Smooth muscle cell of trachea (primary cell): ENCODE data around the gene DDX19B. TPM values are rescaled to one million over a fixed set of nuclear protein-coding genes. Genes with fewer than 3 reads are reported as not detected.

Experiments used
- total RNA-seq: library from RNA; depleted of rRNA; stranded (reverse); fragments of >200 nt; gene quantifications from 2 replicates; pipeline ENCODE4 v1.2.1, GENCODE V29; 2014

The DDX19B gene
- 29.8 and 36.8 TPM in 2 replicates for total RNA-seq

GRCh38 chr16:70298988-70299938, at the start of gene DDX19B:
DDX19B (plus strand) TSS chr16:70299186; CDS start chr16:70299298, 112 bp downstream.

GRCh38 chr16:70251629-70252354, 47.2 kb upstream of the DDX19B start, which contains the start of gene EXOSC6:
EXOSC6 (minus strand) TSS chr16:70251940; CDS start chr16:70251900, 40 bp downstream.

GRCh38 chr16:70289229-70290094, 9.5 kb upstream of the DDX19B start, which contains the start of gene AARS1:
AARS1 (minus strand) TSS chr16:70289506; CDS start chr16:70282763, 6,743 bp downstream.

Other genes starting within 250 kb of the DDX19B start
- 18.8 and 25.5 TPM in 2 replicates for gene PDPR, start 184.9 kb upstream of the DDX19B start, total RNA-seq
- 0.15 and 0.99 TPM in 2 replicates for gene CLEC18C, start 125.4 kb upstream of the DDX19B start, total RNA-seq
- 24.0 and 36.1 TPM in 2 replicates for gene EXOSC6, start 47.2 kb upstream of the DDX19B start, total RNA-seq
- gene AARS1, start 9.7 kb upstream of the DDX19B start, total RNA-seq, result 188 and 258 TPM in 2 replicates
- 36.7 and 46.0 TPM in 2 replicates for gene DDX19A, start 47.7 kb downstream of the DDX19B start, total RNA-seq
- 17.7 and 25.5 TPM in 2 replicates for gene ST3GAL2, start 139.9 kb downstream of the DDX19B start, total RNA-seq
- 13.1 and 15.4 TPM in 2 replicates for gene FCSK, start 155.4 kb downstream of the DDX19B start, total RNA-seq
- gene COG4, start 224.4 kb downstream of the DDX19B start, total RNA-seq, result 105 and 142 TPM in 2 replicates
- 121 and 128 TPM in 2 replicates for gene SF3B3, start 224.6 kb downstream of the DDX19B start, total RNA-seq